K562 (cell line): ENCODE measurements around the gene RXYLT1. TPM values are rescaled to one million over a fixed set of nuclear protein-coding genes. Genes with fewer than 3 reads are reported as not detected.

ENCODE experiments used
- CREBBP ChIP-seq: IDR thresholded peaks from one replicate; pipeline ENCODE4 v1.6.1; 2012; ENCODE audit warnings: low read depth, mild to moderate bottlenecking, control low read depth, inconsistent platforms, low read length
- EGR1 ChIP-seq: fragments of 450-650 bp; conservative IDR thresholded peaks from 2 replicates; pipeline ENCODE4 v1.6.1; 2017; ENCODE audit warnings: mild to moderate bottlenecking
- MCM3 ChIP-seq: fragments of 450-650 bp; IDR thresholded peaks from 2 replicates; pipeline ENCODE4 v1.6.1; 2016
- MCM5 ChIP-seq: fragments of 450-650 bp; IDR thresholded peaks from 2 replicates; pipeline ENCODE4 v1.6.1; 2016; ENCODE audit warnings: low read depth
- MCM7 ChIP-seq, 2 experiments: fragments of 450-650 bp; IDR thresholded peaks; 2 replicates each; pipeline ENCODE4 v1.6.1; 2016 to 2018
- PRMT5 ChIP-seq: sonication (generic); formaldehyde crosslinking; IDR thresholded peaks from 2 replicates; pipeline ENCODE4 v1.5.0; 2020; ENCODE audit warnings: missing genetic modification reagents
- STAT5A ChIP-seq: IDR thresholded peaks from 2 replicates; pipeline ENCODE4 v1.6.1; 2012; ENCODE audit warnings: low read length, inconsistent platforms, borderline replicate concordance
- XRCC4 ChIP-seq: IDR thresholded peaks from one replicate; pipeline ENCODE4 v1.6.1; 2011; ENCODE audit not compliant: insufficient read depth, insufficient read length; ENCODE audit errors: extremely low read depth
- ZNF143 ChIP-seq: sonication (generic); formaldehyde crosslinking; IDR thresholded peaks from 2 replicates; pipeline ENCODE4 v1.9.0; 2022; ENCODE audit warnings: mild to moderate bottlenecking, missing genetic modification reagents
- ZNF146 ChIP-seq: IDR thresholded peaks from one replicate; pipeline ENCODE4 v1.6.1; 2018; ENCODE audit warnings: missing compliant biosample characterization; ENCODE audit not compliant: unreplicated experiment
- ZNF586 ChIP-seq: fragments of 450-650 bp; formaldehyde crosslinking; conservative IDR thresholded peaks from 2 replicates; pipeline ENCODE4 v1.4.0; 2020; ENCODE audit warnings: mild to moderate bottlenecking, moderate library complexity
- ZNF589 ChIP-seq: fragments of 200-800 bp; sonication (Bioruptor generic); IDR thresholded peaks from 2 replicates; pipeline ENCODE4 v1.6.1; 2016; ENCODE audit warnings: low read depth, missing genetic modification characterization, missing compliant biosample characterization
- ZSCAN32 ChIP-seq: fragments of 450-650 bp; formaldehyde crosslinking; IDR thresholded peaks from 2 replicates; pipeline ENCODE4 v1.4.0; 2020; ENCODE audit warnings: mild to moderate bottlenecking, moderate library complexity
- polyA plus RNA-seq, 8 experiments: library from polyadenylated mRNA; depleted of rRNA in 4 of 8; stranded (reverse) in 5 of 8; unstranded in 3 of 8; fragments of >200 nt; fragmentation: Nextera tagmentation in 2 of 8; fragmentation: Illumina TruSeq in 1 of 8; extraction: Ambion mirVana in 2 of 8; extraction: Trizol in 1 of 8; gene quantifications; 2 replicates each; pipeline versions ENCODE4 v1.2.1 to v1.2.3, GENCODE V29; 2011 to 2014; ENCODE audit warnings: inconsistent platforms in 1 of 8, missing spikeins in 1 of 8
- total RNA-seq, 7 experiments: library from RNA; depleted of rRNA in 6 of 7; stranded (reverse); fragments of >200 nt in 6 of 7; fragmentation: Illumina TruSeq in 2 of 7; extraction: Trizol in 2 of 7; gene quantifications; 2 replicates each; pipeline versions ENCODE4 v1.2.1 to v1.2.3, GENCODE V29; 2011 to 2021; ENCODE audit warnings: low replicate concordance in 1 of 7
- TF ChIP-seq, protein P1 (sequence below): fragments of 450-650 bp; IDR thresholded peaks from 2 replicates; pipeline ENCODE4 v1.6.1; 2016; ENCODE audit warnings: mild to moderate bottlenecking, moderate library complexity
- TF ChIP-seq, protein P2 (sequence below): fragments of 450-650 bp; formaldehyde crosslinking; IDR thresholded peaks from 2 replicates; pipeline ENCODE4 v1.4.0; 2020; ENCODE audit warnings: mild to moderate bottlenecking
- TF ChIP-seq, protein P3 (sequence below): fragments of 450-650 bp; conservative IDR thresholded peaks from 2 replicates; pipeline ENCODE4 v1.6.1; 2016; ENCODE audit warnings: missing genetic modification characterization, low read depth, mild to moderate bottlenecking, control low read depth, missing compliant biosample characterization

RXYLT1 gene
- total and polyA plus RNA-seq, 9 of the 15 experiments (the other 6 are each of a cell fraction or from before 2014, with no cell fraction given): 6.7 to 26.5 (median 20.9) TPM

DNA sequence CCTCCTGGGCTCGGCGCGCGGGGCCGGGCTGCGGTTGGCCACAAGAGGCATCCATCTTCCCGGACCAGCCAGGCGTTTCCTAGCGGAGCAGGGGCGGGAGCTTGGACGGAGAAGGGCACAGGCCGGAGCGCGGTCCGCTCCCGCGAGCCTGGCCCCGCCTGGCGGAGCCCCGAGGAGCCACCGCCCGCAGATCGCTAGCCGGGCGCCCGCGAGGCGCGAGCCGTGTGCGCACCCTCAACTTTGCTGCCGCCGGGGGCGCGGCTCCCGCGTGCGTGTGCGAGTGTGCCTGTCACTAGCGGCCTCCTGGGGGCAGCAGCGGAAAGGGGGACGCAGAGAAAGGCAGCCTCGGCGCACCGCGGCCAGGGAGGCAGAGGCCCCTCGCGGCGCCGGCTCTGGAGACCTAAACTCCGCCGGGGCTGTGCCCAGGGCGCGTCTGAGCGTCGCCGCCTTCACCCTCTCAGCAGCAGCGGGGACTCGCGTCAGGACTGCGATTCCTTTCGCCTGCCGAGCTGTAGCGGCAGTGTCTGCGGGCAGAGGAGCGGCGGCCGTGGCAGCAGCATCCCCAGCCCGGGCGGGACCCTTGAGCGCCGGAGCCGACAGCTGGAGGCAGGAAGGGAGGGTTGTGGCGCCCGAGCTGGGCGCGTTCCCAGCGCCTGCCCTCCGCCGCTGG is 64.1 kb downstream of the RXYLT1 start (continued):
- TF ChIP-seq PRMT5 (no peak), STAT5A (no peak), ZSCAN32 (no peak), ZNF143 (CRISPR knock-in tag) (no peak), CREBBP (no peak), MCM5 (no peak), EGR1 (no peak), MCM3 (no peak), ZNF586 (CRISPR knock-in tag) (no peak), ZNF146 (CRISPR knock-in tag) (no peak), MCM7 (IDR thresholded peaks at IDR 0.05) (no peak), ZNF589 (CRISPR knock-in tag) (no peak), XRCC4 (no peak)
- TF ChIP-seq, protein P1, sequence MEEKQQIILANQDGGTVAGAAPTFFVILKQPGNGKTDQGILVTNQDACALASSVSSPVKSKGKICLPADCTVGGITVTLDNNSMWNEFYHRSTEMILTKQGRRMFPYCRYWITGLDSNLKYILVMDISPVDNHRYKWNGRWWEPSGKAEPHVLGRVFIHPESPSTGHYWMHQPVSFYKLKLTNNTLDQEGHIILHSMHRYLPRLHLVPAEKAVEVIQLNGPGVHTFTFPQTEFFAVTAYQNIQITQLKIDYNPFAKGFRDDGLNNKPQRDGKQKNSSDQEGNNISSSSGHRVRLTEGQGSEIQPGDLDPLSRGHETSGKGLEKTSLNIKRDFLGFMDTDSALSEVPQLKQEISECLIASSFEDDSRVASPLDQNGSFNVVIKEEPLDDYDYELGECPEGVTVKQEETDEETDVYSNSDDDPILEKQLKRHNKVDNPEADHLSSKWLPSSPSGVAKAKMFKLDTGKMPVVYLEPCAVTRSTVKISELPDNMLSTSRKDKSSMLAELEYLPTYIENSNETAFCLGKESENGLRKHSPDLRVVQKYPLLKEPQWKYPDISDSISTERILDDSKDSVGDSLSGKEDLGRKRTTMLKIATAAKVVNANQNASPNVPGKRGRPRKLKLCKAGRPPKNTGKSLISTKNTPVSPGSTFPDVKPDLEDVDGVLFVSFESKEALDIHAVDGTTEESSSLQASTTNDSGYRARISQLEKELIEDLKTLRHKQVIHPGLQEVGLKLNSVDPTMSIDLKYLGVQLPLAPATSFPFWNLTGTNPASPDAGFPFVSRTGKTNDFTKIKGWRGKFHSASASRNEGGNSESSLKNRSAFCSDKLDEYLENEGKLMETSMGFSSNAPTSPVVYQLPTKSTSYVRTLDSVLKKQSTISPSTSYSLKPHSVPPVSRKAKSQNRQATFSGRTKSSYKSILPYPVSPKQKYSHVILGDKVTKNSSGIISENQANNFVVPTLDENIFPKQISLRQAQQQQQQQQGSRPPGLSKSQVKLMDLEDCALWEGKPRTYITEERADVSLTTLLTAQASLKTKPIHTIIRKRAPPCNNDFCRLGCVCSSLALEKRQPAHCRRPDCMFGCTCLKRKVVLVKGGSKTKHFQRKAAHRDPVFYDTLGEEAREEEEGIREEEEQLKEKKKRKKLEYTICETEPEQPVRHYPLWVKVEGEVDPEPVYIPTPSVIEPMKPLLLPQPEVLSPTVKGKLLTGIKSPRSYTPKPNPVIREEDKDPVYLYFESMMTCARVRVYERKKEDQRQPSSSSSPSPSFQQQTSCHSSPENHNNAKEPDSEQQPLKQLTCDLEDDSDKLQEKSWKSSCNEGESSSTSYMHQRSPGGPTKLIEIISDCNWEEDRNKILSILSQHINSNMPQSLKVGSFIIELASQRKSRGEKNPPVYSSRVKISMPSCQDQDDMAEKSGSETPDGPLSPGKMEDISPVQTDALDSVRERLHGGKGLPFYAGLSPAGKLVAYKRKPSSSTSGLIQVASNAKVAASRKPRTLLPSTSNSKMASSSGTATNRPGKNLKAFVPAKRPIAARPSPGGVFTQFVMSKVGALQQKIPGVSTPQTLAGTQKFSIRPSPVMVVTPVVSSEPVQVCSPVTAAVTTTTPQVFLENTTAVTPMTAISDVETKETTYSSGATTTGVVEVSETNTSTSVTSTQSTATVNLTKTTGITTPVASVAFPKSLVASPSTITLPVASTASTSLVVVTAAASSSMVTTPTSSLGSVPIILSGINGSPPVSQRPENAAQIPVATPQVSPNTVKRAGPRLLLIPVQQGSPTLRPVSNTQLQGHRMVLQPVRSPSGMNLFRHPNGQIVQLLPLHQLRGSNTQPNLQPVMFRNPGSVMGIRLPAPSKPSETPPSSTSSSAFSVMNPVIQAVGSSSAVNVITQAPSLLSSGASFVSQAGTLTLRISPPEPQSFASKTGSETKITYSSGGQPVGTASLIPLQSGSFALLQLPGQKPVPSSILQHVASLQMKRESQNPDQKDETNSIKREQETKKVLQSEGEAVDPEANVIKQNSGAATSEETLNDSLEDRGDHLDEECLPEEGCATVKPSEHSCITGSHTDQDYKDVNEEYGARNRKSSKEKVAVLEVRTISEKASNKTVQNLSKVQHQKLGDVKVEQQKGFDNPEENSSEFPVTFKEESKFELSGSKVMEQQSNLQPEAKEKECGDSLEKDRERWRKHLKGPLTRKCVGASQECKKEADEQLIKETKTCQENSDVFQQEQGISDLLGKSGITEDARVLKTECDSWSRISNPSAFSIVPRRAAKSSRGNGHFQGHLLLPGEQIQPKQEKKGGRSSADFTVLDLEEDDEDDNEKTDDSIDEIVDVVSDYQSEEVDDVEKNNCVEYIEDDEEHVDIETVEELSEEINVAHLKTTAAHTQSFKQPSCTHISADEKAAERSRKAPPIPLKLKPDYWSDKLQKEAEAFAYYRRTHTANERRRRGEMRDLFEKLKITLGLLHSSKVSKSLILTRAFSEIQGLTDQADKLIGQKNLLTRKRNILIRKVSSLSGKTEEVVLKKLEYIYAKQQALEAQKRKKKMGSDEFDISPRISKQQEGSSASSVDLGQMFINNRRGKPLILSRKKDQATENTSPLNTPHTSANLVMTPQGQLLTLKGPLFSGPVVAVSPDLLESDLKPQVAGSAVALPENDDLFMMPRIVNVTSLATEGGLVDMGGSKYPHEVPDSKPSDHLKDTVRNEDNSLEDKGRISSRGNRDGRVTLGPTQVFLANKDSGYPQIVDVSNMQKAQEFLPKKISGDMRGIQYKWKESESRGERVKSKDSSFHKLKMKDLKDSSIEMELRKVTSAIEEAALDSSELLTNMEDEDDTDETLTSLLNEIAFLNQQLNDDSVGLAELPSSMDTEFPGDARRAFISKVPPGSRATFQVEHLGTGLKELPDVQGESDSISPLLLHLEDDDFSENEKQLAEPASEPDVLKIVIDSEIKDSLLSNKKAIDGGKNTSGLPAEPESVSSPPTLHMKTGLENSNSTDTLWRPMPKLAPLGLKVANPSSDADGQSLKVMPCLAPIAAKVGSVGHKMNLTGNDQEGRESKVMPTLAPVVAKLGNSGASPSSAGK: no peak
- TF ChIP-seq, protein P2, sequence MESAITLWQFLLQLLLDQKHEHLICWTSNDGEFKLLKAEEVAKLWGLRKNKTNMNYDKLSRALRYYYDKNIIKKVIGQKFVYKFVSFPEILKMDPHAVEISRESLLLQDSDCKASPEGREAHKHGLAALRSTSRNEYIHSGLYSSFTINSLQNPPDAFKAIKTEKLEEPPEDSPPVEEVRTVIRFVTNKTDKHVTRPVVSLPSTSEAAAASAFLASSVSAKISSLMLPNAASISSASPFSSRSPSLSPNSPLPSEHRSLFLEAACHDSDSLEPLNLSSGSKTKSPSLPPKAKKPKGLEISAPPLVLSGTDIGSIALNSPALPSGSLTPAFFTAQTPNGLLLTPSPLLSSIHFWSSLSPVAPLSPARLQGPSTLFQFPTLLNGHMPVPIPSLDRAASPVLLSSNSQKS: no peak
- TF ChIP-seq, protein P3, sequence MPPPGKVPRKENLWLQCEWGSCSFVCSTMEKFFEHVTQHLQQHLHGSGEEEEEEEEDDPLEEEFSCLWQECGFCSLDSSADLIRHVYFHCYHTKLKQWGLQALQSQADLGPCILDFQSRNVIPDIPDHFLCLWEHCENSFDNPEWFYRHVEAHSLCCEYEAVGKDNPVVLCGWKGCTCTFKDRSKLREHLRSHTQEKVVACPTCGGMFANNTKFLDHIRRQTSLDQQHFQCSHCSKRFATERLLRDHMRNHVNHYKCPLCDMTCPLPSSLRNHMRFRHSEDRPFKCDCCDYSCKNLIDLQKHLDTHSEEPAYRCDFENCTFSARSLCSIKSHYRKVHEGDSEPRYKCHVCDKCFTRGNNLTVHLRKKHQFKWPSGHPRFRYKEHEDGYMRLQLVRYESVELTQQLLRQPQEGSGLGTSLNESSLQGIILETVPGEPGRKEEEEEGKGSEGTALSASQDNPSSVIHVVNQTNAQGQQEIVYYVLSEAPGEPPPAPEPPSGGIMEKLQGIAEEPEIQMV (tag): no peak
